Adrenal gland (tissue), 12 donors: Measurements from ENCODE around the gene SPEG. TPM values are rescaled to one million over a fixed set of nuclear protein-coding genes. Genes with fewer than 3 reads are reported as not detected.

ENCODE experiments used
- DNase-seq, 7 donors: peaks; one replicate each; pipeline ENCODE4 v3.0.0-alpha.2; 2019 to 2020
- H3K27ac ChIP-seq, 5 donors: fragments of 200-600 bp; sonication (generic) in 4 of 5; 1 replicate in 3 of 5; 2 replicates in 2 of 5; pipeline versions ENCODE4 v1.5.1 to v1.8.0; 2016 to 2020; ENCODE audit warnings: mild to moderate bottlenecking in 1 of 5
- H3K27me3 ChIP-seq: fragments of 200-600 bp; 2 replicates; pipeline ENCODE4 v1.8.0; 2021
- H3K36me3 ChIP-seq, 2 donors: fragments of 200-600 bp; replicated peaks in 1 of 2; 1 replicate in 1 of 2; 2 replicates in 1 of 2; pipeline versions ENCODE4 v1.5.1 to v1.8.0; 2018 to 2022
- H3K4me1 ChIP-seq, 2 donors: fragments of 200-600 bp; replicated peaks in 1 of 2; 1 replicate in 1 of 2; 2 replicates in 1 of 2; pipeline versions ENCODE4 v1.5.1 to v1.8.0; 2018 to 2021
- H3K4me3 ChIP-seq, 4 donors: fragments of 200-600 bp; sonication (generic) in 3 of 4; one replicate each; pipeline ENCODE4 v1.5.1; 2016 to 2018
- H3K9me3 ChIP-seq, 3 donors: fragments of 200-600 bp; sonication (generic) in 1 of 3; replicated peaks in 1 of 3; 1 replicate in 2 of 3; 2 replicates in 1 of 3; pipeline versions ENCODE4 v1.5.1 to v1.8.0; 2016 to 2021
- CTCF ChIP-seq, 6 experiments: fragments of 450-650 bp in 4 of 6; fragments of 200-600 bp in 2 of 6; sonication (generic) in 1 of 6; IDR thresholded peaks; 1 replicate in 5 of 6; 2 replicates in 1 of 6; pipeline versions ENCODE4 v1.5.1 to v1.8.0; 2016 to 2021; ENCODE audit warnings: antibody characterized with exemption in 6 of 6, mild to moderate bottlenecking in 2 of 6, moderate library complexity in 1 of 6
- POLR2A ChIP-seq, 2 donors: fragments of 450-650 bp; IDR thresholded peaks; one replicate each; pipeline ENCODE4 v1.6.1; 2017; ENCODE audit warnings: antibody characterized with exemption in 2 of 2, mild to moderate bottlenecking in 2 of 2, moderate library complexity in 1 of 2
- WGBS, 4 donors: extraction: QIAGEN DNeasy Blood & Tissue Kit in 2 of 4; methylation state at CpG; one replicate each; pipeline versions ENCODE4 v1.1.5 to v1.1.7; 2013 to 2017; 5-methylcytosine and 5-hydroxymethylcytosine counted together
- intact Hi-C, 2 donors: fragments of 100-400 bp; cut with DNase I; formaldehyde crosslinking; loops; one replicate each; pipeline versions ENCODE4 v1.14.1 to v1.15.0; 2022 to 2023
- polyA plus RNA-seq, 3 donors: library from polyadenylated mRNA; stranded (reverse); fragments of 200-250 nt in 2 of 3; fragments of 350-450 nt in 1 of 3; fragmentation: Illumina TruSeq in 1 of 3; extraction: RNeasy Lipid Tissue Mini Kit (QIAGEN cat#74804) in 1 of 3; gene quantifications; one replicate each; pipeline ENCODE4 v1.2.3, GENCODE V29; 2013 to 2014
- total RNA-seq, 9 donors: library from RNA; depleted of rRNA in 4 of 9; stranded (reverse); fragments of >200 nt in 4 of 9; fragments of 120-200 nt in 1 of 9; fragmentation: NEBNext Ultra II Directional in 1 of 9; extraction: Animal tissue kit (Norgen Biotek cat#: 25700) in 1 of 9; gene quantifications; one replicate each; pipeline versions ENCODE4 v1.1.0 to v1.2.4, GENCODE V29; 2013 to 2023
- donor health status: healthy with polysubstance abuse.
- donor health status: Bipolar disorder and iron deficiency.
- donor health status: DM: yes; HTN: yes; CAD: no.
- donor health status: DM: no; HTN: no; CAD: no.
- donor health status: DM: no; HTN: no; CAD: no.
- donor health status: DM: yes; HTN: yes; CAD: no.

The SPEG gene
- total and polyA plus RNA-seq, 12 donors, result 0.66 to 178 (median 5.5) TPM

- no peak overlapping the region for H3K4me3 ChIP-seq
- H3K4me1 ChIP-seq, result no peaks in the 10 kb centered on the region
- H3K9me3 ChIP-seq, result no peaks in the 10 kb centered on the region
- intact Hi-C loops, result loop anchor here in 1 of 2 donors (2.0 to 5.0 kb wide), 2 partner anchors 60 to 75 kb away; no protein-coding TSS in a partner anchor
- no peak for DNase-seq
- H3K36me3 ChIP-seq, result no peaks in the 10 kb centered on the region
- no peak overlapping the region for H3K27ac ChIP-seq
- peaks cover 17% of the 10 kb centered on the region for H3K27me3 ChIP-seq
- TF ChIP-seq CTCF (IDR thresholded peaks at IDR 0.05) (no peak), POLR2A (IDR thresholded peaks at IDR 0.05) (no peak)
- 38 to 89% (median 73%) methylated on average over 1 to 8 of the region's 8 CpGs for WGBS, 4 donors
Measured at GRCh38 chr2:219532378-219532649, 97.7 kb downstream of the SPEG start.

GRCh38 chr2:219533930-219534661 is 99.5 kb downstream of the SPEG start:
- no peaks in the 10 kb centered on the region for H3K4me1 ChIP-seq
- no peaks in the 10 kb centered on the region for H3K9me3 ChIP-seq
- TF ChIP-seq POLR2A (IDR thresholded peaks at IDR 0.05) (no peak), CTCF (IDR thresholded peaks at IDR 0.05) (no peak)
- no peak overlapping the region for H3K4me3 ChIP-seq
- intact Hi-C loops, result loop anchor here in 1 of 2 donors (2.0 to 5.0 kb wide), 2 partner anchors 61 to 77 kb away; no protein-coding TSS in a partner anchor
- no peak overlapping the region for H3K27ac ChIP-seq
- 84 to 96% (median 91%) methylated on average over 6 of the region's 6 CpGs for WGBS, 4 donors
- peaks cover 3% of the 10 kb centered on the region for H3K27me3 ChIP-seq
- H3K36me3 ChIP-seq, result peaks cover 0 to 4% of the 10 kb centered on the region in 2 donors
- no peak for DNase-seq

GRCh38 chr2:219536425-219536824 is 101.8 kb downstream of the SPEG start:
- H3K4me3 ChIP-seq, result no peak overlapping the region
- DNase-seq, result no peak
- TF ChIP-seq POLR2A (IDR thresholded peaks at IDR 0.05), result no peak
- no peak for TF ChIP-seq CTCF (IDR thresholded peaks at IDR 0.05)
- WGBS, 4 donors, result 75 to 83% (median 77%) methylated on average over 15 to 16 of the region's 16 CpGs
- peaks cover 0 to 25% of the 10 kb centered on the region in 2 donors for H3K36me3 ChIP-seq
- H3K9me3 ChIP-seq, result no peaks in the 10 kb centered on the region
- H3K27ac ChIP-seq, result no peak overlapping the region
- intact Hi-C loops, result loop anchor here in 1 of 2 donors (5.0 kb wide), 1 partner anchor 74 kb away; no protein-coding TSS in a partner anchor
- H3K27me3 ChIP-seq, result no peaks in the 10 kb centered on the region
- peaks cover 0 to 2% of the 10 kb centered on the region in 2 donors for H3K4me1 ChIP-seq

- no peaks in the 10 kb centered on the region for H3K9me3 ChIP-seq
- peaks cover 0 to 7% of the 10 kb centered on the region in 2 donors for H3K4me1 ChIP-seq
- H3K4me3 ChIP-seq, result no peak overlapping the region
- H3K36me3 ChIP-seq, result peaks cover 0 to 25% of the 10 kb centered on the region in 2 donors
- WGBS, 4 donors, result 49 to 67% (median 56%) methylated on average over 6 to 9 of the region's 9 CpGs; no CpG with 5 or more reads in 1 of the 4 donors
- no peak for TF ChIP-seq CTCF (IDR thresholded peaks at IDR 0.05)
- no peak for TF ChIP-seq POLR2A (IDR thresholded peaks at IDR 0.05)
- H3K27ac ChIP-seq, result no peak overlapping the region
- intact Hi-C loops, result loop anchor here in 1 of 2 donors (5.0 kb wide), 1 partner anchor 75 kb away; no protein-coding TSS in a partner anchor
- H3K27me3 ChIP-seq, result no peaks in the 10 kb centered on the region
- no peak for DNase-seq
Measured at GRCh38 chr2:219536967-219537366, 102.3 kb downstream of the SPEG start.
